HG03354 (cell line): Measurements from ENCODE around the gene FER.
A peak's percentile ranks its signal among the peaks of the same experiment; 100 is the strongest.
"Not testable (repeated sequence)": the region's sequence is repeated elsewhere in the genome, so short reads cannot be mapped to it uniquely, and the experiment has no call there.

Source experiments
- ATAC-seq: cut with Tn5 transposase; IDR thresholded peaks from one replicate; pipeline ENCODE4 v1.9.1; 2021; ENCODE audit warnings: mild to moderate bottlenecking; ENCODE audit not compliant: unreplicated experiment, poor library complexity, severe bottlenecking

FER gene

GRCh38 chr5:108793207-108793606, 45.5 kb downstream of the FER start:
- ATAC-seq: no peak

- ATAC-seq: not testable (repeated sequence)
Measured at GRCh38 chr5:108794349-108794748, 46.7 kb downstream of the FER start.

GRCh38 chr5:108797396-108797795, 49.7 kb downstream of the FER start:
- no peak for ATAC-seq

- ATAC-seq: no peak
Measured at GRCh38 chr5:108797986-108798385, 50.3 kb downstream of the FER start.

DNA sequence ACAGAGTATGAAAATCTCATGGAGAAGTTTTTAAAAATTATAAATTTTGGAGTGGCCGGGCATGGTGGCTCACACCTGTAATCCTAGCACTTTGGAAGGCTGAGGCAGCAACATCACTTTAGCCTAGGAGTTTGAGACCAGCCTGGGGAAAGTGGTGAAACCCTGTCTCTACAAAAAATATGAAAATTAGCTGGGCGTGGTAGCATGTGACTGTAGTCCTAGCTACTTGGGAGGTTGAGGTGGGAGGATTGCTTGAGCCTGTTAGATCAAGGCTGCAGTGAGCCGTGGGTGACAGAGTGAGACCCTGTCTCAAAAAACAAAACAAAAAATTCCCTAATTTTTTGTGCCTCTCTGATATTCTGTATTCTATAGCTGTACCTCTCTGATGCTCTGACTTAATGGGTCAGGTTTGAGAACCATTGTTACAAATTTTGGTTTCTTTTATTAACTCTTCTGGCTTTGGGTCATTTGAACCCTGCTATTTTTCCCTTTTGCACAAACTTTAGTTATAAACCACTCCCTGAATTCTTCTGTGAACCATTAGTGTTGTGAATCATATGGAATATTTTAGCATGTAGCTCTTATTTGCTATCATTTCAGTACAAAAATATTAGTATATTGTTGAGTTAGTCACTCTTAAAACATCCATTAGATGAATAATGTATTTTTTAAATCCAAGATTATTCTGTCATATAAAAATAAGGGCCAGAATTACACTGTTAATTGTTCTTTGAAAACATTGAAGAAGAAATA, 51.0 kb downstream of the FER start:
- no peak for ATAC-seq

DNA sequence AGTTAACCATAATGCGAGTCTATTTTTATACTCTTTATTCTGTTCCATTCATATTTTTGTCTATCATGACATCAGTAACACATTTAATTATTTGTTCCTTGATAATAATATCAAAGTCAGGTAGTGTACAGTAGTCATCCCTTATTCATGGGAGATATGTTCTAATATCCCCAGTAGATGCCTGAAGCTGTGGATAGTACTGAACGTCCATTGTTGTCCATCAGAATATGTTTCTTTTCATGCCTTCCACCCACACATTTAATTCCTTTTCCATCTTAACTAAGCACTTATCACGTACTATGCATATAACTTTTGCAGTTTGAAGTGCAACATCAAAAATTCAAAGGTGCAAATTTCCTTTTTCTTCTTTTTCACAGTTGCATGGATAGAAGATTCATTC, 53.6 kb downstream of the FER start:
- no peak for ATAC-seq

GRCh38 chr5:108801776-108802175, 54.1 kb downstream of the FER start:
- ATAC-seq: no peak

GRCh38 chr5:108810717-108811116, 63.0 kb downstream of the FER start:
- ATAC-seq: no peak

DNA sequence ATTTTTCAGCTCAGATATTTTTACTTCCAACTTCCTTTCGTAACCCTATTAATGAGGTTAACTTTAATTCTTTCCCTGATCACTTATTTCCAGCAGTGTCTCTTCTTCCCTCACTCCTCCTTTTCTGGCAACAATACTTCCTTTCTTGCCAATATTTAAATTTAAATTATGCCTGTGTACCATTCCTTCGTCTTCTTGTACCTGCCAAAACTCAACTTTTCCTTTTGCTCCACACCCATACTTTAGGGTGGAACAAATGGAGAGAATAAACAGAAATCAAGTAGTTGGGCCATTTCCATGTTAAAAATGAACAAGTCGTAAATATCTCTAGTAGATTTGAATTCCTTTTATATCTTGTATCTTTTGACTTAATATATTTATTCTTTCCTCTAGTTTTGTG, 66.0 kb downstream of the FER start:
- ATAC-seq: no peak

- ATAC-seq: no peak
Measured at GRCh38 chr5:108814551-108814950, 66.9 kb downstream of the FER start.

- peak; percentile 100 for ATAC-seq
Measured at GRCh38 chr5:108818613-108819272, 71.0 kb downstream of the FER start.

DNA sequence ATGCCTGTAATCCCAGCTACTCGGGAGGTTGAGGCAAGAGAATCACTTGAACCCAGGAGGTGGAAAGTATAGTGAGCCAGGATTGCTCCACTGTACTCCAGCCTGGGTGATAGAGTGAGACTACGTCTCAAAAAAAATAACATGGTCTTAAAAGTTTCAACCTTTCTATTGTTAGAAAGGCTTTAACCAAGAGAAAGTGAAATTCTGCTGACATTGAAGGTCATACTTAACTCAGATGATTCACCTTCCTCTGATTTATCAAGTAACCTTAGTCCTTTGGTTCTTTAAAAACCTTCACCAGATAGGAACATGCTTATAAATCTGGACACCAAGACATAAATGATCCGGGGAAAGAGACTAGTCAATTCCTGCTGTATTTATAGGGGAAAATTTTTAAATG, 73.3 kb downstream of the FER start:
- ATAC-seq: no peak

- no peak for ATAC-seq
Measured at GRCh38 chr5:108822211-108822947, 74.7 kb downstream of the FER start.

GRCh38 chr5:108827131-108827530, 79.4 kb downstream of the FER start:
- no peak for ATAC-seq

- ATAC-seq: no peak
Measured at GRCh38 chr5:108830705-108831276, 83.1 kb downstream of the FER start.

GRCh38 chr5:108836492-108836891, 88.8 kb downstream of the FER start:
- ATAC-seq: no peak

GRCh38 chr5:108842260-108842941, 94.7 kb downstream of the FER start:
- ATAC-seq: not testable (repeated sequence)

GRCh38 chr5:108851129-108851528, 103.4 kb downstream of the FER start:
- not testable (repeated sequence) for ATAC-seq

DNA sequence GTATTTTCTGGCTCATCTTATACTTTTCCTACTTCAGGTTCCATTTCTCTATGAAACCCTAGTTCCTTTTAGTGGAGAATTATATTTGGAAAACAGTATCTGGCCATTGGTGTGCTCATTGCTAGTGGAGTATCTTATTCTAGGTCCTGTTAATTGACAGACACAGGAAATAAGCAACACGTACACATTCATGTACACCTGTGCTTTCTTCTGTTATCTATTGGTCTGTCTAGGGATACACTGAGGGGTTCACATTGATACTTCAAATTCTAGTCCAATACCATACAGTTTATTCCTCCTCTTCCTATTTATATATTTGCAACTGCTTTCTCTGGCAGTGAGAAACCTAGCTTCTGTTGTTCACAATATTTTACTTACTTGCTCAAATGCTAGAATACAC, 110.2 kb downstream of the FER start:
- peak; percentile 53 for ATAC-seq

- ATAC-seq: peak; percentile 99
Measured at GRCh38 chr5:108858959-108859358, 111.3 kb downstream of the FER start.
